Psoas muscle (tissue), 8 donors: Measurements from ENCODE around the gene CREB3. TPM values are rescaled to one million over a fixed set of nuclear protein-coding genes. Genes with fewer than 3 reads are reported as not detected.

Experiments
- ATAC-seq, 4 donors: fragments of 200-7000 bp; cut with Tn5 transposase; one replicate each; pipeline ENCODE4 v1.9.1; 2020; ENCODE audit warnings: moderate library complexity in 3 of 4, mild to moderate bottlenecking in 2 of 4
- DNase-seq, 2 donors: peaks; one replicate each; pipeline ENCODE4 v3.0.0-alpha.2; 2020
- H3K27ac ChIP-seq: fragments of 200-600 bp; one replicate; pipeline ENCODE4 v1.8.0; 2022
- H3K27me3 ChIP-seq, 3 donors: fragments of 200-600 bp in 1 of 3; one replicate each; pipeline versions ENCODE4 v1.6.1 to v1.8.0; 2013 to 2022; ENCODE audit warnings: low read length in 2 of 3, mild to moderate bottlenecking in 2 of 3, moderate library complexity in 1 of 3; ENCODE audit not compliant: insufficient read depth in 3 of 3
- H3K36me3 ChIP-seq, 2 donors: fragments of 200-600 bp in 1 of 2; one replicate each; pipeline versions ENCODE4 v1.6.1 to v1.8.0; 2013 to 2022; ENCODE audit warnings: low read depth in 1 of 2, mild to moderate bottlenecking in 1 of 2, moderate library complexity in 1 of 2; ENCODE audit not compliant: insufficient read depth in 1 of 2
- H3K4me1 ChIP-seq: fragments of 200-600 bp; one replicate; pipeline ENCODE4 v1.8.0; 2022
- H3K4me3 ChIP-seq: fragments of 200-600 bp; one replicate; pipeline ENCODE4 v1.8.0; 2022; ENCODE audit warnings: mild to moderate bottlenecking
- H3K9me3 ChIP-seq: fragments of 200-600 bp; one replicate; pipeline ENCODE4 v1.8.0; 2022
- WGBS, 3 donors: extraction: QIAGEN DNeasy Blood & Tissue Kit; methylation state at CpG; one replicate each; pipeline versions ENCODE4 v1.1.6 to v1.1.7; 2013; 5-methylcytosine and 5-hydroxymethylcytosine counted together
- intact Hi-C, 2 donors: fragments of 100-400 bp; cut with DNase I; formaldehyde crosslinking; loops; one replicate each; pipeline versions ENCODE4 v1.11.0 to v1.14.2; 2022
- polyA plus RNA-seq, 3 donors: library from polyadenylated mRNA; stranded (reverse); fragments of 200-250 nt; gene quantifications; one replicate each; pipeline ENCODE4 v1.2.3, GENCODE V29; 2013
- total RNA-seq, 4 donors: library from RNA; stranded (reverse); fragmentation: NEBNext Ultra II Directional in 2 of 4; extraction: Animal tissue kit (Norgen Biotek cat#: 25700) in 2 of 4; gene quantifications; one replicate each; pipeline versions ENCODE4 v1.2.1 to v1.2.4, GENCODE V29; 2021 to 2023
- TF ChIP-seq, protein P1 (sequence below): fragments of 200-600 bp; IDR thresholded peaks from one replicate; pipeline ENCODE4 v1.8.0; 2022; ENCODE audit warnings: antibody characterized with exemption
- donor health status: healthy with polysubstance abuse.
- donor health status: DM: no; HTN: no; CAD: no; lungs with moderate emphysema.
- donor health status: Bipolar disorder and iron deficiency.
- donor health status: healthy.
- donor health status: DM: yes; HTN: yes; CAD: no.
- donor health status: DM: no; HTN: no; CAD: no.
- donor health status: DM: no; HTN: no; CAD: no.
- donor health status: DM: yes; HTN: yes; CAD: no.

Gene CREB3
- total and polyA plus RNA-seq, 7 donors = 16.1 to 55.1 (median 21.3) TPM

DNA sequence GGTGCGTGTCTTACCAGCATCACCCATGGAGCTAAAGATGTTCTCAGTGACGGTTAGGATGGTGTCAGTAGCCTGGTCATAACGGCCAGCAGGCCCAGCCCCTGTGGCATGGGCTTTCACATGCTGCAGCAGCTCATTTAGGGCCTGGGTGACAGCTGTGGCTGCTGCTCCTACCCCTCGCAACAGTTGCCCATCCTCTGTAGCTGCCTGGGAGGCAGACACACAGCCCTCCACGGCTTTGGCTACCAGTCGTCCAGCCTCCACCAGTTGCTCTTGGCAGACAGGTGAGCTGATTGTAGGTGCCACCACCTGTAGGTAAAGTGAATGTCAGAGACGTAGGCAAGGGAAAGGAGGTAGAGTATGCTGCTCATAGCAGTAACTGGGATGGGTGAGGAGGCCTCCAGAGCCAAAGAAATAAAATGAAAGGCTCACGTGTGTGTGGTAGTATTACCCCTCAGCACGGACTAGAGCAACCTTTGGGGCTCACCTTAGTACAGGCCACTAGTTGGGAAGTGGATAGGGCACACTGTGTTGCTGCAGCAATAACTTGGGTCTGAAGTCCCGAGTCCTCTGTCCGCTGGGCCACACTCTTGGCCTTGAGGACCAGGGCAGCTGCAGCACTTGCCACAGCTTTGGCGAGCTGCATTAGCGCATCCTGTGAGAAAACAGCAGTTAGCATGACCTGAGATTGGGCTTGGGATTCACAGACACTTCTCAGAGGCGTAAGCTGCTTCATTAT lies 15.2 kb upstream of the CREB3 start:
- H3K27ac ChIP-seq = no peak overlapping the region
- WGBS, 3 donors = 79 to 82% (median 80%) methylated on average over 14 of the region's 14 CpGs
- TF ChIP-seq, protein P1, sequence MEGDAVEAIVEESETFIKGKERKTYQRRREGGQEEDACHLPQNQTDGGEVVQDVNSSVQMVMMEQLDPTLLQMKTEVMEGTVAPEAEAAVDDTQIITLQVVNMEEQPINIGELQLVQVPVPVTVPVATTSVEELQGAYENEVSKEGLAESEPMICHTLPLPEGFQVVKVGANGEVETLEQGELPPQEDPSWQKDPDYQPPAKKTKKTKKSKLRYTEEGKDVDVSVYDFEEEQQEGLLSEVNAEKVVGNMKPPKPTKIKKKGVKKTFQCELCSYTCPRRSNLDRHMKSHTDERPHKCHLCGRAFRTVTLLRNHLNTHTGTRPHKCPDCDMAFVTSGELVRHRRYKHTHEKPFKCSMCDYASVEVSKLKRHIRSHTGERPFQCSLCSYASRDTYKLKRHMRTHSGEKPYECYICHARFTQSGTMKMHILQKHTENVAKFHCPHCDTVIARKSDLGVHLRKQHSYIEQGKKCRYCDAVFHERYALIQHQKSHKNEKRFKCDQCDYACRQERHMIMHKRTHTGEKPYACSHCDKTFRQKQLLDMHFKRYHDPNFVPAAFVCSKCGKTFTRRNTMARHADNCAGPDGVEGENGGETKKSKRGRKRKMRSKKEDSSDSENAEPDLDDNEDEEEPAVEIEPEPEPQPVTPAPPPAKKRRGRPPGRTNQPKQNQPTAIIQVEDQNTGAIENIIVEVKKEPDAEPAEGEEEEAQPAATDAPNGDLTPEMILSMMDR = no peak

DNA sequence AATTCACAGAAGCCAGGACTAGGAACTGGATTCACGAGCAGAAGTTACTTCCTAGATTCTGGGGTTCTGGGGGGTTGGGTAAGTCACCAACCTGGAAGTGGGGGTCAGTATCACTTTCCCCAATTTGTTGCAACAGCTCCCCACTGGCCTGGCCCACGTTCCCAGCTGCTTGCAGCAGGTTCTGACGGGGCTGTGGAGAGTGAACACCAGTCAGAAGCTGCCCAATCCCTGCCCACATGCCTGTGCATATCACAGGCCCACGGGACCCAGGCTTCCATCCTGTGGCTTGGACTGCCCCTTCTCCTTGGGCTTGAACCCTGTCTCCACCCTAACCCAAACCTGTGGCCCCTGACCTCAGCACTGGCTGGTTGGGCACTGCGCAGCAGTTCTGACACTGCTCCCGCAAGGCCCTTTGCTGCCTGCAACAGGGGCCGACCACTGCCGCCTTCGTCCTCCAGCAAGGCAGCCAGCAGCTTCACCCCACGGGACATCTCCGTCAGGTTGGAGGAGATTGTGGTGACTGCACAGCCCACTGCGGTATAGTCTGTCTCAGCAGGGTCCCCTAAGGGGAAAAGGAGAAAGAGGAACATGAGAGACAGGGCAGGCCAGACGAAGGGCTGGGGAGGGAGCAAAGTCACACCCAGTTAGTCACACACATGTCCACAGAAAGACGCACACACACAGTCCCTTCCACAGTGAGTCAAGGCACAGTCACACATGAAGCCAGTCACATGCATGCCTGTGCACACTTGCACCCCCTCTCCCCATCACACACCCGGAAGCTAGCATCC lies 13.6 kb upstream of the CREB3 start:
- TF ChIP-seq, protein P1 = no peak
- H3K9me3 ChIP-seq = no peaks in the 10 kb centered on the region
- ATAC-seq = no peak
- peaks cover 49 to 100% of the 10 kb centered on the region in 2 donors for H3K36me3 ChIP-seq
- no peaks in the 10 kb centered on the region for H3K27me3 ChIP-seq
- no peak overlapping the region for H3K27ac ChIP-seq
- H3K4me3 ChIP-seq = no peak overlapping the region
- no peaks in the 10 kb centered on the region for H3K4me1 ChIP-seq
- WGBS, 3 donors = 86 to 93% (median 89%) methylated on average over 15 of the region's 15 CpGs
- no peak for DNase-seq
- intact Hi-C loops = loop anchor here in 1 of 2 donors (2.0 kb wide), 1 partner anchor 44 kb away; no protein-coding TSS in a partner anchor

More for the DNA sequence above, 15.2 kb upstream of the CREB3 start:
- H3K4me3 ChIP-seq = no peak overlapping the region
- H3K36me3 ChIP-seq = peaks cover 39 to 100% of the 10 kb centered on the region in 2 donors
- H3K9me3 ChIP-seq = no peaks in the 10 kb centered on the region
- H3K4me1 ChIP-seq = no peaks in the 10 kb centered on the region
- ATAC-seq (no peak), DNase-seq (no peak)
- intact Hi-C loops = no loop called here
- no peaks in the 10 kb centered on the region for H3K27me3 ChIP-seq

DNA sequence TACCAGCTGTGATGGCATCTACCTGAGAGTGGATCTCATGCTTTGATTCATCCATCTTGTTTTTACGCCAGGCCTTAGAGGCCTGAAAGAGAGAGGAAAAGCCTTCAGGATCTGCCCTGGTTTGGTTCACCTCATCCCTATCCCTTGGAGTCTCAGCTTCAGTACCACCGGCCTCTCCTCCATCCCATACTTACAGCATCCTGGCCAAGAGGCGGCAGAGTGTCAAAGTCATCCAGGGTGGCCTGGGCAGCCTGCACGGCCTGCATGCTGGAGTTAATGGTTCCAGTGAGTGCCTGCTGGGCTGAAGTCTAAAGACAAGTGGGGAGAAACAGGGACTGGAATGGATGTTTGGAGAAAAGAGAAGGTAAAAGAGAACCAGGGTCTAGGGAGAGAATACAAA lies 12.9 kb upstream of the CREB3 start:
- Histone ChIP-seq H3K27ac (no peak overlapping the region), H3K9me3 (no peaks in the 10 kb centered on the region), H3K27me3 (no peaks in the 10 kb centered on the region), H3K36me3 (peaks cover 49 to 100% of the 10 kb centered on the region in 2 donors), H3K4me3 (no peak overlapping the region), H3K4me1 (no peaks in the 10 kb centered on the region)
- TF ChIP-seq, protein P1 = no peak
- intact Hi-C loops = loop anchor here in 1 of 2 donors (2.0 kb wide), 1 partner anchor 45 kb away; no protein-coding TSS in a partner anchor
- no peak for ATAC-seq
- no peak for DNase-seq
- 91 to 95% (median 93%) methylated on average over 4 of the region's 4 CpGs for WGBS, 3 donors

DNA sequence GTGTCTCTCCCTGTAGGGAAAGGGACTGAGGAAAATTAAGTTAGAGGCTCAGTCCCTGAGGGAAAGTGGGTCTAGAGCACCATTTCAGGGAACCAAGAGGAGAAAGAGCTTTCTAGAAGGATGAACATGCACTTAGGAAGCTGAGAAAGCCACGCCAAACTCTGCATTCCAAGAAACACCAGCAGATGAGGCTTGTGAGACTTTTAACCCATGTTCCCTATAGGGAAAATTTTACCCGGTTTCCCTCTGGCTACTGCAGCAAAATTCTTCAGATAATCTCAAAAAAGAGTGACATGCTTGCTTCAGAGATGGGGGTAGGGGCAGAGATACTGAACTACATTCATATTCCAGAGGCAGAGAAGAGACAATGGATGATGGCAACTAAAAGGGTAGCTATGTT lies 9.0 kb upstream of the CREB3 start:
- no peak overlapping the region for H3K27ac ChIP-seq
- H3K9me3 ChIP-seq = no peaks in the 10 kb centered on the region
- intact Hi-C loops = no loop called here
- ATAC-seq (no peak), DNase-seq (no peak)
- H3K4me3 ChIP-seq = no peak overlapping the region
- H3K36me3 ChIP-seq = peaks cover 41 to 81% of the 10 kb centered on the region in 2 donors
- peaks cover 20% of the 10 kb centered on the region for H3K4me1 ChIP-seq
- H3K27me3 ChIP-seq = no peaks in the 10 kb centered on the region
- WGBS, 3 donors = 87 to 88% (median 87%) methylated on average over 2 of the region's 2 CpGs
- TF ChIP-seq, protein P1 = no peak
